ENCODE data around the gene FIGN.

FIGN gene

DNA sequence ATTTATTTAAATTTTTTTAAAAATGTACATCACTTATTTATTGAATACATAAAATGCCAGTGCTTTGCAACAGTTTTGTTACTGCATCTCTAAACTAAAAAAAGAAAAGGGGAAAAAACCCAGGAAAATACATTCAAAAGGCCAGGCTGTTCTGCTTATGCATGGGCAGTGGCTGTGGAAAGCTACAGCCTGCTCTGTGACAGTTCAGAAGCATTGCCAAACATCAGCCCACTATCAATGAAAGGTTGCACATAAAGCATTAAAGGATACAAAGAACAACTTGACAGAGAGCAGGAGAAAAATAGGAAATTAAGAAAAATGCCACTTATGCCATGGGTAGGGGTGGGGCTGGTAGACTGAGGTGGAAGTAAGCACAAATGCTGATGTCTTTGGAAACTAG, 128.2 kb downstream of the FIGN start:
- H3K9me3 ChIP-seq (ENCODE audit: insufficient read depth, low read length), result peaks cover 8% of the 10 kb centered on the region; the same call in 1 of the 2 replicates

DNA sequence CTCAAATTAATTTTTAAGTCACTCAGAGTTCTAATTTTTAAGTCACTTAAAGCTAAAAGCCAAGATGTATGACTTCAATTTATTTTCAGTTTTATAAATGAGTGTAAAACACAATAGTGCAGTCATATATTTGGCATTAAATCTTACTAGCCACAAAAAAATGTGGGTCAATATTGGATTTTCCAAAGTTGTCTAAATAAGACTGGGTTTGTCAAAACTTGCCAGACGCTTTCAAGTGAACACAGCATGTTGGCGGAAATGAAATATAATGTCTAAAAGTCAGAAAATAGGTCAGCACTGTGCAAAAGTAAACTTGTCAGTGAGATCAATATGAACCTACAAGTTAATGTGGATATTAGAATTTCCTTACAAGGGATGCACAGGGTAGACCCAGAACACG, 128.9 kb downstream of the FIGN start:
- H3K9ac ChIP-seq (ENCODE audit: insufficient read length, low read depth), result no peak overlapping the region
- no peaks in the 10 kb centered on the region for H3K27me3 ChIP-seq (ENCODE audit: insufficient read depth, insufficient read length)
- no peak overlapping the region for H3K4me3 ChIP-seq (ENCODE audit: insufficient read length, low read depth)
- DNase-seq (ENCODE audit: low read depth, low spot score), result no peak
- TF ChIP-seq YY1 (IDR thresholded peaks at IDR 0.05; ENCODE audit: insufficient read depth, insufficient read length), result no peak
- TF ChIP-seq SUZ12 (IDR thresholded peaks at IDR 0.05; ENCODE audit: extremely low read depth, insufficient read depth, insufficient read length), result no peak
- TF ChIP-seq ZNF274 (IDR thresholded peaks at IDR 0.05; ENCODE audit: low read depth, low read length), result no peak
- H3K36me3 ChIP-seq (ENCODE audit: insufficient read depth, insufficient read length, low read length), result peaks cover 23% of the 10 kb centered on the region
- H3K4me1 ChIP-seq (ENCODE audit: insufficient read depth, insufficient read length), result no peaks in the 10 kb centered on the region
- peaks cover 8% of the 10 kb centered on the region; the same call in 1 of the 2 replicates for H3K9me3 ChIP-seq (ENCODE audit: insufficient read depth, low read length)

More for the DNA sequence above, 128.2 kb downstream of the FIGN start:
- Histone ChIP-seq H3K36me3 (ENCODE audit: insufficient read depth, insufficient read length, low read length) (peaks cover 23% of the 10 kb centered on the region), H3K27me3 (ENCODE audit: insufficient read depth, insufficient read length) (no peaks in the 10 kb centered on the region), H3K4me1 (ENCODE audit: insufficient read depth, insufficient read length) (no peaks in the 10 kb centered on the region), H3K4me3 (ENCODE audit: insufficient read length, low read depth) (no peak overlapping the region), H3K9ac (ENCODE audit: insufficient read length, low read depth) (no peak overlapping the region)
- TF ChIP-seq SUZ12 (IDR thresholded peaks at IDR 0.05; ENCODE audit: extremely low read depth, insufficient read depth, insufficient read length) (no peak), ZNF274 (IDR thresholded peaks at IDR 0.05; ENCODE audit: low read depth, low read length) (no peak), YY1 (IDR thresholded peaks at IDR 0.05; ENCODE audit: insufficient read depth, insufficient read length) (no peak)
- DNase-seq (ENCODE audit: low read depth, low spot score), result no peak

DNA sequence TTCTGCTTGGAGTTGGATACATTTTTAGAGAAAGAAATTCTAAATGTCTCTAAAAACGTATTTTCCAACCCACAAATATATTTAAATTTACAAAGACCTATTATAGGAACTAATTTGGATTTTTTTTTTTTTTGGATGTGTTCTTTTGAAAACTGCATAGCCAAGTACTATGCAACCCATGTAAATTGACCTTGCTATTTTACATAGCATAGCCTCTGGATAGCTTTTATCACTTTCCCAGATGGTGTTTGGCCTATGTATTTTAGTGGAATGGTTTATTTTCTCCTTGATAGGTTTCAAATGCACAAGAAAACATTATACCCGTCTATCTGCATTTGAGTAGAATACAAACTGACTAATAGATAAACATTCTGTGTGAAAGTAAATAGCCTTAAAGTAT, 130.0 kb downstream of the FIGN start:
- TF ChIP-seq SUZ12 (IDR thresholded peaks at IDR 0.05; ENCODE audit: extremely low read depth, insufficient read depth, insufficient read length), result no peak
- TF ChIP-seq YY1 (IDR thresholded peaks at IDR 0.05; ENCODE audit: insufficient read depth, insufficient read length), result no peak
- TF ChIP-seq ZNF274 (IDR thresholded peaks at IDR 0.05; ENCODE audit: low read depth, low read length), result no peak
- no peak for DNase-seq (ENCODE audit: low read depth, low spot score)
- no peaks in the 10 kb centered on the region for H3K27me3 ChIP-seq (ENCODE audit: insufficient read depth, insufficient read length)
- H3K36me3 ChIP-seq (ENCODE audit: insufficient read depth, insufficient read length, low read length), result peaks cover 14% of the 10 kb centered on the region
- no peaks in the 10 kb centered on the region for H3K9me3 ChIP-seq (ENCODE audit: insufficient read depth, low read length)
- H3K4me1 ChIP-seq (ENCODE audit: insufficient read depth, insufficient read length), result no peaks in the 10 kb centered on the region
- H3K4me3 ChIP-seq (ENCODE audit: insufficient read length, low read depth), result no peak overlapping the region
- H3K9ac ChIP-seq (ENCODE audit: insufficient read length, low read depth), result no peak overlapping the region

DNA sequence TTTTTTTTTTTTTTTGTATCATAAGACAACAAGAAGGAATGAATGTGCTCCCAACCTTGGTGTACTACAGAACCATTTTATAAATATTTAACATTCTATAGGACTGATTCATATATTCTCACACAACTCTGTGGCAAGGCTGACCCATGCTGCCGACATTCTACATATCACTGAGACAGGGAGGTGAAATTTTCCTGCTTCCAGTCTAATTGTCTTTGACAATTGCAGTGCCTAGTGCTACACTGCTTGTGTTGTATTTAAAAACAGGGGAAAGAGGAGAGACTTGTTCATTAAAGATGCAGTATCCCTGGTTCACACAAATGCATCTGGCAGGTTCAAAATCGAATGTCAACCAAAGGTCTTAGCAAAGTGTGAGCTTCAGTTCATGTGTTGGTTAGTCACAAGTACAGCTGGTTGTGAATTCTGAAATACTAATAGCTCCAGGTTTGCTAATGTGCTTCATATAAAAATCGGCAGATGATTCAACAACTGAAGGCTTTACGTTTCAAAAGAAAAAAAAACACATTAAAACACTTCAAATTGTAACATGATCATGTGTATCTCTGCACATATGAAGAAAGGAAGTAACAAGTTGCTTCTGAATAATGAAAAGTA, 130.8 kb downstream of the FIGN start:
- Histone ChIP-seq H3K4me3 (ENCODE audit: insufficient read length, low read depth) (no peak overlapping the region), H3K9ac (ENCODE audit: insufficient read length, low read depth) (no peak overlapping the region), H3K27me3 (ENCODE audit: insufficient read depth, insufficient read length) (no peaks in the 10 kb centered on the region), H3K4me1 (ENCODE audit: insufficient read depth, insufficient read length) (no peaks in the 10 kb centered on the region), H3K9me3 (ENCODE audit: insufficient read depth, low read length) (no peaks in the 10 kb centered on the region), H3K36me3 (ENCODE audit: insufficient read depth, insufficient read length, low read length) (peaks cover 6% of the 10 kb centered on the region)
- no peak for DNase-seq (ENCODE audit: low read depth, low spot score)
- no peak for TF ChIP-seq SUZ12 (IDR thresholded peaks at IDR 0.05; ENCODE audit: extremely low read depth, insufficient read depth, insufficient read length)
- no peak for TF ChIP-seq ZNF274 (IDR thresholded peaks at IDR 0.05; ENCODE audit: low read depth, low read length)
- no peak for TF ChIP-seq YY1 (IDR thresholded peaks at IDR 0.05; ENCODE audit: insufficient read depth, insufficient read length)

DNA sequence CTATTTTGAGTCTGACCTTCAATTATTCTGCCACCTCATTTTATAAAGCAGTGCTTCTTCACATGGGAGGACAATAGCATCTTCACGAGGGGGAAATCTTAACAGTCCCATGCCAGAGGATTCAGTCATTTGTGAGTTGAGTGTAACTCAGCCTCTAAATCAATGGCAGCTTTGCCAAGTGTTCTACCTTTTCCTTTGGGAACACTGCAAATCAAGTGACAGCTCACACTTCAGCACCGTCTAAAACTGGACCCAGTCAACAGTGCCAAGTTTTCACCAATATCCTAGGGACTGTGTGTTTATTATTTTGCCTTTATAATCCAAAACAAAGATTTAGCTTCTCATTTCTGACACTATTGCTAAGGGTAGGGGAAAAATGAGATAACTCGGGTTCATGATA, 133.6 kb downstream of the FIGN start:
- Histone ChIP-seq H3K27me3 (ENCODE audit: insufficient read depth, insufficient read length) (no peaks in the 10 kb centered on the region), H3K4me3 (ENCODE audit: insufficient read length, low read depth) (no peak overlapping the region), H3K9me3 (ENCODE audit: insufficient read depth, low read length) (no peaks in the 10 kb centered on the region), H3K4me1 (ENCODE audit: insufficient read depth, insufficient read length) (no peaks in the 10 kb centered on the region), H3K36me3 (ENCODE audit: insufficient read depth, insufficient read length, low read length) (no peaks in the 10 kb centered on the region), H3K9ac (ENCODE audit: insufficient read length, low read depth) (no peak overlapping the region)
- TF ChIP-seq ZNF274 (IDR thresholded peaks at IDR 0.05; ENCODE audit: low read depth, low read length) (no peak), SUZ12 (IDR thresholded peaks at IDR 0.05; ENCODE audit: extremely low read depth, insufficient read depth, insufficient read length) (no peak), YY1 (IDR thresholded peaks at IDR 0.05; ENCODE audit: insufficient read depth, insufficient read length) (no peak)
- DNase-seq (ENCODE audit: low read depth, low spot score), result no peak

DNA sequence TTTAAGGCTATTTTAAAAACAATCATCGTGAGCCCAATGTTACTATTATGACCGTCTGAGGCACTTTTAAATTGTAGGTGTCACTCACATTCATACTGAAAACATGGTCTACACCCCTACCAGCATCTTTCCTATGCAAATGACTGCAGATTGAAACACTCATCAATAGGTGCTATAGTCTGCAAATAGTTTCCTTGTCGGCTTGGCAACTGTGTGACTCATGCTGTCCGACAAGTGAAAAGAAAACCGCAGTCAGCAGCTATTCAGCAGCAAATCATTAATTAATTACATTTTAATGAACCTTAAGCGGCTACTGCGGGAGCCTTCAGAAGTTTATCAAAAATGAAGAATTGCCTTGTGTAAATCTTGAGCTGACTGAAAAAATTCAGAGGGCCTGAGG, 134.4 kb downstream of the FIGN start:
- H3K27me3 ChIP-seq (ENCODE audit: insufficient read depth, insufficient read length), result no peaks in the 10 kb centered on the region
- no peaks in the 10 kb centered on the region for H3K9me3 ChIP-seq (ENCODE audit: insufficient read depth, low read length)
- no peak for TF ChIP-seq ZNF274 (IDR thresholded peaks at IDR 0.05; ENCODE audit: low read depth, low read length)
- TF ChIP-seq YY1 (IDR thresholded peaks at IDR 0.05; ENCODE audit: insufficient read depth, insufficient read length), result no peak
- no peak for TF ChIP-seq SUZ12 (IDR thresholded peaks at IDR 0.05; ENCODE audit: extremely low read depth, insufficient read depth, insufficient read length)
- H3K36me3 ChIP-seq (ENCODE audit: insufficient read depth, insufficient read length, low read length), result no peaks in the 10 kb centered on the region
- no peaks in the 10 kb centered on the region for H3K4me1 ChIP-seq (ENCODE audit: insufficient read depth, insufficient read length)
- H3K4me3 ChIP-seq (ENCODE audit: insufficient read length, low read depth), result no peak overlapping the region
- H3K9ac ChIP-seq (ENCODE audit: insufficient read length, low read depth), result no peak overlapping the region
- DNase-seq (ENCODE audit: low read depth, low spot score), result peak; percentile 56

DNA sequence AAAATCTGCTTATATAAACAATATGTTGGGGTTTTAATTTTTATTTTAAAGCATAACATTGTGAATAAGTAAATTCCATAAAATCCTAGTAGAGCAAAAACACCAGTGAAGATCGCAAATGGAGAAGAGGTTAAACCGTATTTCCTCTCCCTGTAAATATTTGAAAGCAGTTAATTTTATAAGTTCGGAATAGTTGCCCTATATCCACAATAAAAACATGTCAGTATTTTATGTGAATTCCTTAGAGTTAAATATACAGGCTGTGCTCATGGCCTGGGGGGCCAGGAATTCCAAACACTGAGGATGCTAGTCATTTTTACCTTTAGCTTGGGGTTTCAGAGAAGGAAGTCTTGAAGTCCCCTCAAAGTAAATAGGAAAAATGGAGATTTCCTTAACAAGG, 135.0 kb downstream of the FIGN start:
- no peaks in the 10 kb centered on the region for H3K27me3 ChIP-seq (ENCODE audit: insufficient read depth, insufficient read length)
- no peak for DNase-seq (ENCODE audit: low read depth, low spot score)
- no peak for TF ChIP-seq ZNF274 (IDR thresholded peaks at IDR 0.05; ENCODE audit: low read depth, low read length)
- TF ChIP-seq SUZ12 (IDR thresholded peaks at IDR 0.05; ENCODE audit: extremely low read depth, insufficient read depth, insufficient read length), result no peak
- TF ChIP-seq YY1 (IDR thresholded peaks at IDR 0.05; ENCODE audit: insufficient read depth, insufficient read length), result no peak
- H3K36me3 ChIP-seq (ENCODE audit: insufficient read depth, insufficient read length, low read length), result no peaks in the 10 kb centered on the region
- H3K4me3 ChIP-seq (ENCODE audit: insufficient read length, low read depth), result no peak overlapping the region
- H3K9ac ChIP-seq (ENCODE audit: insufficient read length, low read depth), result no peak overlapping the region
- H3K9me3 ChIP-seq (ENCODE audit: insufficient read depth, low read length), result no peaks in the 10 kb centered on the region
- H3K4me1 ChIP-seq (ENCODE audit: insufficient read depth, insufficient read length), result no peaks in the 10 kb centered on the region

Measured in NT2/D1 (cell line).